Neuronal stem cell (in vitro differentiated cells): ENCODE results near the gene AXIN1. TPM values are rescaled to one million over a fixed set of nuclear protein-coding genes. Genes with fewer than 3 reads are reported as not detected.

Source experiments
- DNase-seq: peaks from one replicate; pipeline ENCODE4 v3.0.0-alpha.2; 2013; ENCODE audit warnings: low spot score
- H2AFZ ChIP-seq: one replicate; pipeline ENCODE4 v1.6.1; 2013; ENCODE audit warnings: mild to moderate bottlenecking, low read length, inconsistent platforms
- H2AK5ac ChIP-seq: 2 replicates; pipeline ENCODE4 v1.6.1; 2013; ENCODE audit warnings: low read depth, mild to moderate bottlenecking, inconsistent platforms, low read length, moderate library complexity, mixed read lengths
- H2BK120ac ChIP-seq: 2 replicates; pipeline ENCODE4 v1.6.1; 2013; ENCODE audit warnings: low read depth, mild to moderate bottlenecking, inconsistent platforms, low read length, moderate library complexity, mixed read lengths
- H2BK12ac ChIP-seq: one replicate; pipeline ENCODE4 v1.6.1; 2013; ENCODE audit warnings: low read length, inconsistent platforms
- H2BK15ac ChIP-seq: 2 replicates; pipeline ENCODE4 v1.6.1; 2013; ENCODE audit warnings: mild to moderate bottlenecking, low read length, inconsistent platforms, mixed read lengths
- H2BK5ac ChIP-seq: one replicate; pipeline ENCODE4 v1.6.1; 2013; ENCODE audit warnings: inconsistent platforms, mild to moderate bottlenecking, low read length, moderate library complexity
- H3K14ac ChIP-seq: one replicate; pipeline ENCODE4 v1.6.1; 2013; ENCODE audit warnings: low read length, inconsistent platforms
- H3K18ac ChIP-seq: 2 replicates; pipeline ENCODE4 v1.6.1; 2013; ENCODE audit warnings: low read length, inconsistent platforms
- H3K23ac ChIP-seq: 2 replicates; pipeline ENCODE4 v1.6.1; 2013; ENCODE audit warnings: low read depth, mild to moderate bottlenecking, mixed read lengths, low read length, inconsistent platforms; ENCODE audit not compliant: poor library complexity
- H3K27ac ChIP-seq: replicated peaks from 3 replicates; pipeline ENCODE4 v1.5.1; 2013; ENCODE audit warnings: low read length, inconsistent platforms
- H3K27me3 ChIP-seq, 3 experiments: 2 replicates each; pipeline ENCODE4 v1.6.1; 2013; ENCODE audit warnings: low read length in 3 of 3, mild to moderate bottlenecking in 2 of 3, inconsistent platforms in 1 of 3, low read depth in 1 of 3, mixed read lengths in 1 of 3, moderate library complexity in 1 of 3; ENCODE audit not compliant: control insufficient read depth in 3 of 3, insufficient read depth in 3 of 3
- H3K36me3 ChIP-seq, 2 donors: replicated peaks in 1 of 2; 2 replicates each; pipeline ENCODE4 v1.6.1; 2013; ENCODE audit warnings: low read length in 2 of 2; ENCODE audit not compliant: control insufficient read depth in 2 of 2, insufficient read depth in 2 of 2
- H3K4ac ChIP-seq: 2 replicates; pipeline ENCODE4 v1.6.1; 2013; ENCODE audit warnings: inconsistent platforms, mild to moderate bottlenecking, low read length, moderate library complexity
- H3K4me1 ChIP-seq, 2 donors: 1 replicate in 1 of 2; 2 replicates in 1 of 2; pipeline ENCODE4 v1.6.1; 2013; ENCODE audit warnings: low read length in 2 of 2, low read depth in 1 of 2; ENCODE audit not compliant: control insufficient read depth in 2 of 2, insufficient read depth in 1 of 2
- H3K4me2 ChIP-seq: one replicate; pipeline ENCODE4 v1.6.1; 2013; ENCODE audit warnings: mild to moderate bottlenecking, low read length, inconsistent platforms; ENCODE audit not compliant: insufficient read depth, poor library complexity, severe bottlenecking
- H3K4me3 ChIP-seq, 2 donors: 2 replicates each; pipeline ENCODE4 v1.5.1; 2013; ENCODE audit warnings: low read length in 2 of 2, mild to moderate bottlenecking in 2 of 2, inconsistent platforms in 1 of 2, moderate library complexity in 1 of 2
- H3K79me1 ChIP-seq: one replicate; pipeline ENCODE4 v1.6.1; 2013; ENCODE audit warnings: low read depth, mild to moderate bottlenecking, inconsistent platforms, low read length, moderate library complexity
- H3K9ac ChIP-seq: one replicate; pipeline ENCODE4 v1.6.1; 2013; ENCODE audit warnings: mild to moderate bottlenecking, low read depth, low read length, inconsistent platforms; ENCODE audit not compliant: poor library complexity
- H3K9me3 ChIP-seq, 2 donors: replicated peaks in 1 of 2; 2 replicates each; pipeline versions ENCODE3 to v1.6.1; 2013; ENCODE audit warnings: low read length in 2 of 2, mild to moderate bottlenecking in 2 of 2, inconsistent platforms in 1 of 2, low read depth in 1 of 2, mixed read lengths in 1 of 2, moderate library complexity in 1 of 2; ENCODE audit not compliant: control insufficient read depth in 2 of 2, insufficient read depth in 1 of 2
- H4K8ac ChIP-seq: one replicate; pipeline ENCODE4 v1.6.1; 2013; ENCODE audit warnings: low read depth, mild to moderate bottlenecking, inconsistent platforms, low read length, moderate library complexity
- H4K91ac ChIP-seq: one replicate; pipeline ENCODE4 v1.6.1; 2013; ENCODE audit warnings: low read length, low read depth, mild to moderate bottlenecking, inconsistent platforms; ENCODE audit not compliant: poor library complexity
- whole genome bisulfite sequencing, 2 donors: extraction: QIAGEN DNeasy Blood & Tissue Kit; methylation state at CpG; one replicate each; pipeline ENCODE4 v1.1.7; 2013; ENCODE audit warnings: missing lambda C conversion rate in 2 of 2, mixed read lengths in 1 of 2; ENCODE audit not compliant: insufficient read length in 2 of 2, insufficient replicate concordance in 1 of 2; ENCODE audit errors: extremely low coverage in 2 of 2; 5-methylcytosine and 5-hydroxymethylcytosine counted together
- polyA plus RNA-seq, 2 experiments: library from polyadenylated mRNA; stranded (reverse); fragments of 200-250 nt; gene quantifications; one replicate each; pipeline ENCODE4 v1.2.3, GENCODE V29; 2013

Gene AXIN1
- 19.3 TPM for polyA plus RNA-seq (2013, experiment 1 of 2)
- polyA plus RNA-seq (2013, experiment 2 of 2), result 18.9 TPM

DNA sequence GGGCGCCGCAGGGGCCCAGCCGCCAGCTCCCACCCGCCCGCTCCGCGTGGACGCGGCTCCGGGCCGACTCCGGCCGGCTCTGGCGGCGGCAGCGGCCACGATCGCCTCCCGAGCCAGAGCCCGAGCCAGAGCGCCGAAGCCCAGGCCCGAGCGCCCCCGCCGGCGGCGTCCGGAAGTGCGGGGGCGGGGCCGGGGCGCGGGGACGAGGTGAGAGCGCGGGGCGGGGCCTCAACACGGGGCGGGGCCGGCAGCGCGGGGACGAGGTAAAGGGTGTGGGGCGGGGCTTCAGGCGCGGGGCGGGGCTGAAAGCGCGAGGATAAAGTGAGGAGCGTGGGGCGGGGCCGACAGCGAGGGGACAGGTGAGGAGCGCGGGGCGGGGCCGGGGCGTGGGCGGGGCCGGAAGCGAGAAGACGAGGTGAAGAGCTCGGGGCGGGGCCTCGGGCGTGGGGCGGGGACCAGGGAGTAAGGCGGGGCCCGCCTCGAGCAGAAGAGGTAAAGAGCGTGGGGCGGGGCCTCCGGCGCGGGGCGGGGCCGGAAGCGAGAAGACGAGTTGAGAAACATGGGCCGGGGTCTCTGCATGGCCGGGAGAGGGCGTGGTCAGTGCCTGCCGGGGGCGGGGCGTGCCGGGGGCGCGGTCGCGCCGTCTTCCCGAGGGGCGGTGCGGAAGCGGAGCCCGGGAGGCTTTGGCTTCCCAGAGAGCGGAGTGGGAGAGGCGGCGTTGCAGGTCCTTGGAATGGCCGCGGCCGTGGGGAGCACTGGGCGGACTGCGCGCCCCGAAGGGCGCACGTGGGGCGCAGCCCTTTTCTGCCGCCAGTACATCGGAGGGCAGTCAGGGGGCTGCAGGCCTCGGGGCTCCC lies at the start of gene AXIN1:
AXIN1 (minus strand) TSS at position 177 of the 857 bp plus-strand sequence. CDS start 5,698 bp downstream, outside the sequence.
- H3K27ac ChIP-seq, result no peak within 1 kb of the TSS
- peaks cover 0 to 12% of the 10 kb centered on the region in 2 donors for H3K36me3 ChIP-seq
- H3K14ac ChIP-seq, result peak within 1 kb of the TSS; percentile 28
- H3K4me3 ChIP-seq, result peak within 1 kb of the TSS; percentile 73 to 87
- peak within 1 kb of the TSS; percentile 89 for H3K9ac ChIP-seq
- peak within 1 kb of the TSS; percentile 92 for H2AFZ ChIP-seq
- no peak within 1 kb of the TSS for H2BK12ac ChIP-seq
- peak within 1 kb of the TSS; percentile 68 for H4K91ac ChIP-seq
- H3K4me1 ChIP-seq, result peaks cover 0 to 5% of the 10 kb centered on the region in 2 donors
- H2BK120ac ChIP-seq, result no peak within 1 kb of the TSS
- peak within 1 kb of the TSS; percentile 23 for H2AK5ac ChIP-seq
- H4K8ac ChIP-seq, result no peak within 1 kb of the TSS
- H3K18ac ChIP-seq, result peak within 1 kb of the TSS; percentile 93
- H3K4ac ChIP-seq, result no peak within 1 kb of the TSS
- H2BK5ac ChIP-seq, result no peak within 1 kb of the TSS
- H2BK15ac ChIP-seq, result no peak within 1 kb of the TSS
- H3K9me3 ChIP-seq, result no peaks in the 10 kb centered on the region
- no CpG with 5 or more reads among the region's 113 CpGs for WGBS, 2 donors
- peak within 1 kb of the TSS; percentile 44 for H3K23ac ChIP-seq
- peak; percentile 100 for DNase-seq
- peaks cover 0 to 12% (median 0%) of the 10 kb centered on the region in 3 experiments for H3K27me3 ChIP-seq
- H3K4me2 ChIP-seq, result peak within 1 kb of the TSS; percentile 88
- peaks cover 6% of the 10 kb centered on the region for H3K79me1 ChIP-seq

- peak within 1 kb of the TSS; percentile 75 to 99 for H3K4me3 ChIP-seq
- H3K4me1 ChIP-seq, result peaks cover 7 to 8% of the 10 kb centered on the region in 2 donors
- H3K36me3 ChIP-seq, result peaks cover 21 to 30% of the 10 kb centered on the region in 2 donors
- H3K27me3 ChIP-seq, result no peaks in the 10 kb centered on the region
- peak within 1 kb of the TSS; percentile 94 for H2AFZ ChIP-seq
- no peak within 1 kb of the TSS for H2BK12ac ChIP-seq
- H3K4ac ChIP-seq, result no peak within 1 kb of the TSS
- WGBS, 2 donors, result no CpG with 5 or more reads among the region's 91 CpGs
- peak within 1 kb of the TSS; percentile 24 for H2BK120ac ChIP-seq
- peak within 1 kb of the TSS; percentile 38 for H3K14ac ChIP-seq
- H3K9ac ChIP-seq, result peak within 1 kb of the TSS; percentile 94
- H3K9me3 ChIP-seq, result no peaks in the 10 kb centered on the region
- peak within 1 kb of the TSS; percentile 97 for H3K23ac ChIP-seq
- H3K18ac ChIP-seq, result peak within 1 kb of the TSS; percentile 98
- no peak within 1 kb of the TSS for H4K8ac ChIP-seq
- no peak within 1 kb of the TSS for H2BK15ac ChIP-seq
- peak within 1 kb of the TSS; percentile 87 for H3K27ac ChIP-seq
- peak; percentile 93 for DNase-seq
- peaks cover 7% of the 10 kb centered on the region for H3K79me1 ChIP-seq
- peak within 1 kb of the TSS; percentile 53 for H2BK5ac ChIP-seq
- H3K4me2 ChIP-seq, result peak within 1 kb of the TSS; percentile 89
- H2AK5ac ChIP-seq, result peak within 1 kb of the TSS; percentile 84
- H4K91ac ChIP-seq, result no peak within 1 kb of the TSS
Measured at GRCh38 chr16:401468-402348, 49.2 kb upstream of the AXIN1 start, which contains the start of gene DECR2. Gene DECR2 (plus strand): TSS chr16:401885. CDS start chr16:401964, 79 bp downstream.

DNA sequence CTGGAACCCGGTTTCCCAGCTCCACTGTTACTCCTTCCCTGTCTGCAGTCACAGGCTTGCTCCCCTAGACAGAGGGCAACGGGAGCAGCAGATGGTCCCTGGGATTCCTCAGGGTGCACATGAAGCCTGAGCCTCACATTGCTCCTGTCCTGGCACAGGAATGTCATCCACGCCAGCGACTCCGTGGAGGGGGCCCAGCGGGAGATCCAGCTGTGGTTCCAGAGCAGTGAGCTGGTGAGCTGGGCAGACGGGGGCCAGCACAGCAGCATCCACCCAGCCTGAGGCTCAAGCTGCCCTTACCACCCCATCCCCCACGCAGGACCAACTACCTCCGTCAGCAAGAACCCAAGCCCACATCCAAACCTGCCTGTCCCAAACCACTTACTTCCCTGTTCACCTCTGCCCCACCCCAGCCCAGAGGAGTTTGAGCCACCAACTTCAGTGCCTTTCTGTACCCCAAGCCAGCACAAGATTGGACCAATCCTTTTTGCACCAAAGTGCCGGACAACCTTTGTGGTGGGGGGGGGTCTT lies 47.6 kb upstream of the AXIN1 start:
- no peak for DNase-seq
- Histone ChIP-seq H3K14ac (no peak overlapping the region), H3K9me3 (no peaks in the 10 kb centered on the region), H3K23ac (no peak overlapping the region), H2BK12ac (no peak overlapping the region), H3K18ac (no peak overlapping the region), H3K27me3 (no peaks in the 10 kb centered on the region), H2BK120ac (no peak overlapping the region), H3K4me2 (no peak overlapping the region), H3K9ac (no peak overlapping the region), H3K4me3 (peak overlapping the region in 1 of 2 donors; percentile 0), H3K27ac (no peak overlapping the region), H2AFZ (no peak overlapping the region), H4K91ac (no peak overlapping the region), H3K4ac (no peak overlapping the region), H2BK5ac (peak overlapping the region; percentile 4), H2AK5ac (no peak overlapping the region), H3K79me1 (peaks cover 7% of the 10 kb centered on the region), H2BK15ac (no peak overlapping the region), H4K8ac (no peak overlapping the region), H3K4me1 (peaks cover 9 to 15% of the 10 kb centered on the region in 2 donors), H3K36me3 (peaks cover 21 to 30% of the 10 kb centered on the region in 2 donors)
- WGBS, 2 donors, result no CpG with 5 or more reads among the region's 10 CpGs
